NCI-H1092 treated with DMSO at 0.1 percent for 48 hours (cell line): ENCODE measurements around the gene SDC3.
"Not testable (repeated sequence)": the region's sequence is repeated elsewhere in the genome, so short reads cannot be mapped to it uniquely, and the experiment has no call there.

Experiments used
- DNase-seq: peaks from one replicate; lab custom pipeline; 2025; lab: John Stamatoyannopoulos, UW

SDC3 gene

GRCh38 chr1:30908696-30909364, at the start of gene SDC3:
SDC3 (minus strand) TSS chr1:30908758; CDS start chr1:30908586, 172 bp downstream.
- DNase-seq = no peak

GRCh38 chr1:30957560-30958222, 49.1 kb upstream of the SDC3 start:
- DNase-seq = no peak

DNA sequence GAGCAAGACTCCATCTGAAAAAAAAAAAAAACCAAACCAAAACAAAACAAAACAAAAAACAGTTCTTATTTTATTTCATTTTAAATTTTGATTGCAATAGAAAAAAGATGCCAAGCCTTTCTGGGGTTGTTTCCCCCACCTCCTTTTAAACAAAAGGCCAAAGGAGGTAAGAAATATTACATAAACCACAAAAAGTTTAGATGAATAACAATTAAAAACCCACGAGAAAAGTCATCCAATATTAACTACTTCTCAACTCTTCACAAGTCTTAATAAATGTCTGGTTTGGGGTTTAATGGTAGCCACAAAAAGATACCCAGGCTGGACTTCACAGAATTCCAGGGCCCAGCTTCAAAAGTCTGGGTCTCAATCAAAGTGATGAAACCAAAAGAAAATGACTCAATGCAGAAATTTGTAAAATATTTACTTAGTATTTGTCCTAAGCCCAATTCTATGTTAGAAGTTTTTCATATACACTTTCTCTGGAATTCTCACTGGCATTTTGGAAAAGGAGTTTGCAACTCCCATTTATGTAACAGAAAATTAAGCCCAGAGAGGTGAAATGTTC, 47.0 kb upstream of the SDC3 start:
- no peak for DNase-seq

DNA sequence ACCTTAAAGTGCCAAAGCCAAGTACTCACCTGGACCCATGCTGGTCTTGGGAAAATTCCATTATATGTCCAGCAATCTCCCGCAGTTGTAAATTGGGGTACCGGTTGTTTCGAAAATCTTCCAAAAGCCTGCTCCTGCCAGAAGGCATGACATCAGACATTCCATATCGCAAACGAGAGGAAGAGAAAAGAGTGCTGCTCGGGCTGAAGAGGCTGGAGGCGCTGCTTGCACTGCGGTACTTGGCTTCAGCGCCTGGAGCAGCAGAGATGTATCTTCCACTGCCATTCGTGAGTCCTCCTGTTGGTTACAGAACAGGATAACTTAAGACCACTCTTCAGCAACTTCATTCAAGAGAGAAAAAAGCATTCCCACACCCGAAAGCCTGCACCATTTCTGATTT, 45.1 kb upstream of the SDC3 start:
- DNase-seq = no peak

DNA sequence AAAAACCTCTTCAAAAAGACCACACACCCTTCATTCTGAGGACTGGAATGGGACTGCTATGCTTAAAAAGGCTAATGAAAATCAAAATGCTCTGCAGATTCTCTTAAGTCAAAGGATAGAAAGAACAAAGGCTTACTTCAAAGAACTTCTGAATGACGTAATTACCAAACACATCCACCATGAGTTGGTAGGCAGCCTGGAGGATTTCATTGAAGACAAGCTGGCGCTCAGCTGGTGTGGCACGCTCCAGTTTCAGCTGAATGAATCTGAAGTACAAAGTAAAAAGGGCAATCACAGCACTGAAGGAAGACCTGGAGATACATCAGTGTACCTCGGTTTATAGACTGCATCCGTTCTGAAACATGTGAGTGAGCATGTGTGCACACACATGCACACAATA, 43.5 kb upstream of the SDC3 start:
- DNase-seq = no peak

- no peak for DNase-seq
These were observed 42.1 kb upstream of the SDC3 start for GRCh38 chr1:30950700-30951099.

DNA sequence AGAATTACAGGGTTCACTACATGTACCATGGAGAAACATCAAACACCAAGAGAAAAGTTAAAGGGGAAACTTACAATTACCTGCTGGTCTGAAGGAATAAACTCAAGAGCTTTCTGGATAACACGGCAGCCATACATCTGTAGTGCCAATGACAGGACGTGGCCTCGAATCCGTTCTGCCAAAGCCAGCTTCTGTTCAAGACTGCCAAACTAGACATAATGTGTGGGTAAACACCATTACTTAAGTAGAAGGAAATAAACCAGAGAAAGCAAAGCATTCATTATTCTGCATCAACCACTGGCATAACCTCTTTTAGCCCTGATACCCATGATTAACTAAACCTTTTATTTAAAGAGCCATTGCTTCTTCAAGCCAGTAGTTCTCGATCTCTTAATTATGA, 41.5 kb upstream of the SDC3 start:
- DNase-seq = no peak

- not testable (repeated sequence) for DNase-seq
These were observed 40.9 kb upstream of the SDC3 start for GRCh38 chr1:30949487-30949838.

- DNase-seq = not testable (repeated sequence)
These were observed 40.4 kb upstream of the SDC3 start for GRCh38 chr1:30948813-30949486.

DNA sequence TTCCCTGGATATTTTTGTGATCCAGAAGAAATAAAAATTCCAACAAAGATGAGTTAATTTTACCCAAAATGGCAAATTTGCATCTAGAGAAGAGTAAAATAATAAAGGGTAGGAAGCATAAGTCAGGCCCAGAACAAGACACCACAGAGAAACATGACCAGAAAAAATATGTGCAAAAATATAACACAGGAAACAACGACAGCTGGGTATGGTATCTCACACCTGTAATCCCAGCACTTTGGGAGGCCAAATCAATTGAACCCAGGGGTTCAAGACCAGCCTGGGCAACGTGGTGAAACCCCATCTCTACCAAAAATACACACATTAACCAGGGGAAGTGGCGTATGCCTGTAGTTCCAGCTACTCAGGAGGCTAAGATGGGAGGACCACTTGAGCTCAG, 39.7 kb upstream of the SDC3 start:
- DNase-seq = no peak

- no peak for DNase-seq
These were observed 38.7 kb upstream of the SDC3 start for GRCh38 chr1:30947212-30947611.

- no peak for DNase-seq
These were observed 33.9 kb upstream of the SDC3 start for GRCh38 chr1:30942326-30942963.

DNA sequence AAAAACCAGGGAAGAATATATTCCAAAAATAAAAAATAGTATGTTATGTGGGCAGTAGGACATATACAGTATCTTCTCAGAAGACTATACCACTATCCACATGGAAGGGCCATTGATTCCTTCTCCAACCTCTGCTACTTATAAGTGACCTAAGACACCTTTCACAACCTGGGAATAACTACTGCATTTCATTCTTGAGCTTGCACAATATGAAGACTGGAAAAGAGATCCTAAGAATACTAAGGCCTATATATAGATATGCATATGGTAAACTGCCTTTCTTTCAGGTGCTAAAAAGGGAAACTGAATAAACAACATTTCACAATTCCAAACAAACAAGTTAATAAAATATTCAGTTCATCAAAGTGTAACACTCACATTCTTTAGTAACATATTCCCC, 32.0 kb upstream of the SDC3 start:
- no peak for DNase-seq

DNA sequence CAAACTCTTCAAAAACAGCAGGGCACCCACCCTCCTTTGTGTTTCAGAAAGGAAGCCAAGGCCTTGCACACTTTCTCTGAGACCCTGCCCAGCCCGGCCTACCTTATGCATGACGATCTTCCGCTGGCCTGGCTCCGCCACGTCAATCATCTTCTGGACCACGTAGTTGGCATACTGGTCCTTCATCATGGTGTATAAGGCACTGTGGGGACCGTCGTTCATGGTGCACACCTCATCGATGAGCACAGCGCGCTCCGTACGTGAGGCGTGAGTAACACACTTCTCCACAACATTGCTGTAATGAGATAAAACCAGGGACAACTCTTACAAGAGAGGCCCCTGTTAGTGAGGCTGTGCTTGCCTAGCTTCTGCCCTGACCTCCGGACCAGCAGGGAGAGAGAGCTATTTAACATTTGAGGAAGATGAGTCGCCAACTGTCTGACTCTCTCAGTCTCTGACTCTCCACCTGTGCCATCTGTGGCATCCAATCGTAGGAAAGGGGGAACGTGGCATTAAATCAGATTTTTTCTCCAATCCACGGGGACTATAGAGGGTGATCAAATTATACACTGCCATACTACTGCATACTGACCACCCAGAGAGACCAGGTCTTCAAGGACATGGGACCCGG, 28.1 kb upstream of the SDC3 start:
- DNase-seq = no peak

DNA sequence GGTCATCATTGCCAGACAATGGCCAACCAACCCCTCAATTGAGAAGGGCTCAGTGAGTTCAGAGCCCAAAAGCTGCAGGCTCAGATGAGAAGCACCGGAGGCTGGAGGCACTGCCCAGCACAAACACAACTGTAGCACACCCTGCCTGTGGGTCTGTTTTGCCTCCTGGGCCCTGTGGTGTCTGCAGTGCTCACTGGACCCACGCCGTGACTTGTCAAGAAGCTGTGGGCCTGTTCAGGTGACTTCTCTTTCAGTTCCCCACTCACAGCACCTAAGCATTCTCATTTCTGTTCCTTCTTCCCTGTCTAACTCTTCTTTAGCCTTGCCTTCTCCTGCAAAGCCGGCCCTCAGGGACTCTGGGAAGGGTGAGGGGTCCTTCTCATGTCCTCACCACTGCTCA, 27.2 kb upstream of the SDC3 start:
- not testable (repeated sequence) for DNase-seq

GRCh38 chr1:30934613-30935012, 26.1 kb upstream of the SDC3 start:
- no peak for DNase-seq

GRCh38 chr1:30933874-30934252, 25.3 kb upstream of the SDC3 start:
- DNase-seq = no peak

GRCh38 chr1:30930631-30931173, 22.1 kb upstream of the SDC3 start:
- DNase-seq = no peak

- no peak for DNase-seq
These were observed 21.5 kb upstream of the SDC3 start for GRCh38 chr1:30929944-30930525.

DNA sequence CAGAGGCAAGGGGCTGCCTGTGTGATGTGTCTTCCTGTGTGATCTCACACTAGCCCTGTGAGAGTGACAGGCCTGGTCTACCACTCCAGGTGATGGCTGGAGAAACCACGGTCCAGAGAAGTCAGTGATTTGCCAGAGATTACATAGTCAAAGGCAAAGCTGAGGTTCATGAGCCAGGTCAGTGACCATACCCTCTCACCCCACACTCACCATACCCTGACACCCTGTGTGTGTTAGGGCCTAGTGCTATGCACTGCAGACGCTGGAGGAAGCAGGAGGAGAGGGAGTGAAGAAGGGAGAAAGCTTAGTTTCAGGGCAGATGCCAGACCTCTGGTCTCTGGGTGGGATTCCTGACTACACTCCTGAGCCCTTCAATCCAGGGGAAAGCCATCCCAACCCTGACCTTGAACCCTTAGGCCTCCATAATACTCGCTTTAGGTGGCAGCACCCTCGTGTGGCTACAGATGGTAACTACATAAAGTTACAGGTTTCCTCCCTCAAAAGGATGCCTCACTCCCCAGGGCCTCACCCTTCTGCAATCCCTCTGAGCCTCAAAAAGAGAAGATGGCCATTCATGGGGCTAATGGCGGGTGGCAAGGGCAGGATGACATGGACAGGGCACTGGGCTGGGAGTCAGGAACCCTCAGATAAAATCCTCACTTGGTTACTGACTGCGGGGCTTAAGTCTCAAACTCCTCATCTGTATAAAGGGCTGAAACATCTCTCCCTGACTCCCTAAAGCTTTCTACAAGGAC, 20.8 kb upstream of the SDC3 start:
- peak; percentile 48 for DNase-seq

DNA sequence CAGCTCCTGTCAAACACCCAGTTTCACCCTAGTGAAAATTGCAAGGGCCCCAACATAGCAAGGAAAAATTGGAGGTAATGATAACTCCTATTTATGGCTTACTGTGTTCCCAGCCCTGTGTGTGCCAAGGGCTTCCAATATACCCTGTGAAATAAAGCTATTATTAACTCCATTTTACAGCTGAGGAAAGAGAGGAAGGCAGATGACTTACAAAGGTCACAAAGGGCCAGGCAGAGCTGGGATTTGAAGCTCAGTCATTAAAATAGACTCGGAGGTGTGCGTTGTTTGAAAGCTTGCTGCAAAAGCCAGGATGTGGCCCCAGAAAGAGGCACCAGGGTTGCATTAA, 20.2 kb upstream of the SDC3 start:
- DNase-seq = no peak
